C4-2B (cell line): ENCODE results near the gene SLC36A1.

ENCODE experiments used
- CTCF ChIP-seq: fragments of 450-650 bp; conservative IDR thresholded peaks from 2 replicates; pipeline ENCODE4 v1.5.1; 2017; ENCODE audit warnings: mild to moderate bottlenecking
- ZFX ChIP-seq: fragments of 450-650 bp; IDR thresholded peaks from 2 replicates; pipeline ENCODE4 v1.6.1; 2017

GRCh38 chr5:151469386-151469785 lies 22.0 kb downstream of the SLC36A1 start:
- TF ChIP-seq CTCF: no peak
- TF ChIP-seq ZFX: no peak
